Heart left ventricle (tissue), 16 donors: Measurements from ENCODE around the gene RAB11FIP5. TPM values are rescaled to one million over a fixed set of nuclear protein-coding genes. Genes with fewer than 3 reads are reported as not detected.

ENCODE experiments used
- ATAC-seq, 4 donors: fragments of 200-7000 bp; cut with Tn5 transposase; one replicate each; pipeline ENCODE4 v1.9.1; 2020 to 2022; ENCODE audit warnings: moderate library complexity in 4 of 4, mild to moderate bottlenecking in 3 of 4, moderate number of reproducible peaks in 1 of 4
- DNase-seq, 5 donors: peaks; one replicate each; pipeline ENCODE4 v3.0.0-alpha.2; 2020
- H3K27ac ChIP-seq, 12 donors: fragments of 200-600 bp; sonication (generic) in 4 of 12; one replicate each; pipeline versions ENCODE4 v1.5.0 to v1.8.0; 2016 to 2022; ENCODE audit warnings: mild to moderate bottlenecking in 2 of 12
- H3K27me3 ChIP-seq, 9 donors: fragments of 200-600 bp; sonication (generic) in 2 of 9; one replicate each; pipeline versions ENCODE4 v1.5.1 to v1.8.0; 2016 to 2022; ENCODE audit warnings: mild to moderate bottlenecking in 3 of 9
- H3K36me3 ChIP-seq, 9 donors: fragments of 200-600 bp; sonication (generic) in 2 of 9; one replicate each; pipeline versions ENCODE4 v1.5.0 to v1.8.0; 2018 to 2022; ENCODE audit warnings: mild to moderate bottlenecking in 2 of 9
- H3K4me1 ChIP-seq, 12 donors: fragments of 200-600 bp; sonication (generic) in 4 of 12; one replicate each; pipeline versions ENCODE4 v1.5.0 to v1.8.0; 2016 to 2022; ENCODE audit warnings: mild to moderate bottlenecking in 3 of 12
- H3K4me3 ChIP-seq, 12 donors: fragments of 200-600 bp; sonication (generic) in 4 of 12; one replicate each; pipeline versions ENCODE4 v1.5.0 to v1.8.0; 2017 to 2022; ENCODE audit warnings: mild to moderate bottlenecking in 9 of 12, moderate library complexity in 4 of 12
- H3K9me3 ChIP-seq, 12 donors: fragments of 200-600 bp; sonication (generic) in 4 of 12; one replicate each; pipeline versions ENCODE4 v1.5.0 to v1.8.0; 2016 to 2022; ENCODE audit warnings: mild to moderate bottlenecking in 1 of 12
- POLR2A ChIP-seq, 2 donors: fragments of 450-650 bp; IDR thresholded peaks; one replicate each; pipeline ENCODE4 v1.6.1; 2017; ENCODE audit warnings: antibody characterized with exemption in 2 of 2, mild to moderate bottlenecking in 2 of 2, moderate library complexity in 2 of 2
- WGBS, 4 donors: extraction: QIAGEN DNeasy Blood & Tissue Kit in 2 of 4; methylation state at CpG; one replicate each; pipeline versions ENCODE4 v1.1.5 to v1.1.7; 2013 to 2018; 5-methylcytosine and 5-hydroxymethylcytosine counted together
- intact Hi-C, 10 donors: fragments of 100-400 bp; cut with DNase I; formaldehyde crosslinking; loops; one replicate each; pipeline versions ENCODE4 v1.11.1 to v1.14.2; 2022
- polyA plus RNA-seq, 2 donors: library from polyadenylated mRNA; stranded (reverse); fragments of 200-250 nt; gene quantifications; one replicate each; pipeline ENCODE4 v1.2.3, GENCODE V29; 2013
- total RNA-seq, 9 donors: library from RNA; depleted of rRNA in 2 of 9; stranded (reverse); fragments of >200 nt in 2 of 9; fragmentation: NEBNext Ultra II Directional in 3 of 9; extraction: Animal tissue kit (Norgen Biotek cat#: 25700) in 3 of 9; gene quantifications; one replicate each; pipeline versions ENCODE4 v1.1.0 to v1.2.4, GENCODE V29; 2016 to 2023
- TF ChIP-seq, protein P1 (sequence below), 12 donors: fragments of 200-600 bp; sonication (generic) in 4 of 12; IDR thresholded peaks; one replicate each; pipeline versions ENCODE4 v1.5.0 to v1.8.0; 2018 to 2022; ENCODE audit warnings: antibody characterized with exemption in 12 of 12, mild to moderate bottlenecking in 5 of 12
- donor health status: ischemic (EF 13 %, LVEDD 7.1; RV severe dilation, severe dysfunction).
- donor health status: healthy with polysubstance abuse.
- donor health status: DM: no; HTN: yes; CAD: no.
- donor health status: DM: no; HTN: no; CAD: no.
- donor health status: ischemic (EF 25% LVEDD 6.9; RV normal size, moderate dysfunction).
- donor health status: ischemic (EF 25% LVEDD 5.7; RV mildly dilated, moderate dysfunction).
- donor health status: healthy.
- donor health status: DM: yes; HTN: yes; CAD: no.
- donor health status: ischemic (EF 35%, LVEDD 5.7; RV mildly dilated, moderate dysfunction).
- donor health status: nonischemic (EF 11% LVEDD 7.7; RV severe dilation, severe dysfunction).
- donor health status: DM: yes; HTN: yes; CAD: no.
- donor health status: PGD.
- donor health status: ischemic (EF 29% LVEDD 5.4; RV normal size, mild dysfunction).
- donor health status: nonischemic (EF 23%, LVEDD 6.1; RV moderate dilation, normal function).

RAB11FIP5 gene
- total and polyA plus RNA-seq, 11 donors, result 10.7 to 50.7 (median 24.8) TPM

DNA sequence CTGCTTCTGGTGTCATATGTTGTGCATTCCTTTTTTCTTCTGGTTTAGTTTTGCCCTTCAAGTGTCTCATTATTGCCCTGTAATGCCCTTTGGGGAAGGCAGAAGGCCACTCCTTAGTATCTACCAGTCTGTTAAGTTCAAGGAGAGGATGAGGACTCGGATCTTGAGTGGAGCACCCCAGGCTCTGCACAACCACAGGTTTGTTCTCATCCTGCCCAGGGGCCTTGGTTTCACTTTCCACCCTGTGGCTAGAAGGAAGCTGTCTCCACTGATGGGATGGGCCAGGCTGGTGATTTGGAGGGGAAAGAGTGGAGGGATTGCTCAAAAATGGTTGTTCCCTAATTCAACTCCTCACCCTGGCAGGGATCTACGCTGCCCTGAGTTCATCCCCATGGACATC, 30.2 kb upstream of the RAB11FIP5 start:
- H3K27me3 ChIP-seq, result peaks cover 0 to 2% (median 0%) of the 10 kb centered on the region in 9 donors
- H3K36me3 ChIP-seq, result no peaks in the 10 kb centered on the region
- no peak overlapping the region for H3K4me3 ChIP-seq
- ATAC-seq, result no peak
- WGBS, 4 donors, result 88 to 94% (median 92%) methylated on average over 2 of the region's 2 CpGs
- no peaks in the 10 kb centered on the region for H3K9me3 ChIP-seq
- TF ChIP-seq, protein P1, sequence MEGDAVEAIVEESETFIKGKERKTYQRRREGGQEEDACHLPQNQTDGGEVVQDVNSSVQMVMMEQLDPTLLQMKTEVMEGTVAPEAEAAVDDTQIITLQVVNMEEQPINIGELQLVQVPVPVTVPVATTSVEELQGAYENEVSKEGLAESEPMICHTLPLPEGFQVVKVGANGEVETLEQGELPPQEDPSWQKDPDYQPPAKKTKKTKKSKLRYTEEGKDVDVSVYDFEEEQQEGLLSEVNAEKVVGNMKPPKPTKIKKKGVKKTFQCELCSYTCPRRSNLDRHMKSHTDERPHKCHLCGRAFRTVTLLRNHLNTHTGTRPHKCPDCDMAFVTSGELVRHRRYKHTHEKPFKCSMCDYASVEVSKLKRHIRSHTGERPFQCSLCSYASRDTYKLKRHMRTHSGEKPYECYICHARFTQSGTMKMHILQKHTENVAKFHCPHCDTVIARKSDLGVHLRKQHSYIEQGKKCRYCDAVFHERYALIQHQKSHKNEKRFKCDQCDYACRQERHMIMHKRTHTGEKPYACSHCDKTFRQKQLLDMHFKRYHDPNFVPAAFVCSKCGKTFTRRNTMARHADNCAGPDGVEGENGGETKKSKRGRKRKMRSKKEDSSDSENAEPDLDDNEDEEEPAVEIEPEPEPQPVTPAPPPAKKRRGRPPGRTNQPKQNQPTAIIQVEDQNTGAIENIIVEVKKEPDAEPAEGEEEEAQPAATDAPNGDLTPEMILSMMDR (IDR thresholded peaks at IDR 0.05), result no peak
- no peak for TF ChIP-seq POLR2A (IDR thresholded peaks at IDR 0.05)
- no peak overlapping the region for H3K27ac ChIP-seq
- H3K4me1 ChIP-seq, result no peaks in the 10 kb centered on the region
- intact Hi-C loops, result no loop called here
- no peak for DNase-seq

DNA sequence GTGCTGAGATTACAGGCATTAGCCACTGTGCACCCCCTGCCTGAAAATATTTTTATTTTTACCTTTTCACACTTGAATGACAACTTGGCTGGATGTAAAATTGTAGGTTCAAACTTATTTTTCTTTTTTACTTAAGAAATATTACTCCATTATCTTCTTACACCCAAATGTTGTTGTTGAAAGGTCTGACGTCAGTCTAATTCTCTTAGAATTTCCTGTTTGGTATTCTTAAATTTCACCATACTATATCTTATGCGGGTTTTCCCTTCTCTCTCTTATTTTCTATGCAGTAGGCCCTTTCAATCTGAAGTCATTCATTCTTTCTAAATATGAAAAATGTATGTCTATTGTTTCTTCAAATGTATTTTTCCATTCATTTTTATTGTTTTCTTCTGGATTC, 29.1 kb upstream of the RAB11FIP5 start:
- H3K27ac ChIP-seq, result no peak overlapping the region
- no peak for TF ChIP-seq POLR2A (IDR thresholded peaks at IDR 0.05)
- TF ChIP-seq, protein P1 (IDR thresholded peaks at IDR 0.05), result no peak
- intact Hi-C loops, result no loop called here
- no peaks in the 10 kb centered on the region for H3K36me3 ChIP-seq
- DNase-seq (no peak), ATAC-seq (no peak)
- no peaks in the 10 kb centered on the region for H3K4me1 ChIP-seq
- peaks cover 0 to 2% (median 0%) of the 10 kb centered on the region in 9 donors for H3K27me3 ChIP-seq
- H3K4me3 ChIP-seq, result no peak overlapping the region
- 78 to 88% (median 83%) methylated on average over 2 of the region's 2 CpGs for WGBS, 4 donors
- H3K9me3 ChIP-seq, result no peaks in the 10 kb centered on the region

DNA sequence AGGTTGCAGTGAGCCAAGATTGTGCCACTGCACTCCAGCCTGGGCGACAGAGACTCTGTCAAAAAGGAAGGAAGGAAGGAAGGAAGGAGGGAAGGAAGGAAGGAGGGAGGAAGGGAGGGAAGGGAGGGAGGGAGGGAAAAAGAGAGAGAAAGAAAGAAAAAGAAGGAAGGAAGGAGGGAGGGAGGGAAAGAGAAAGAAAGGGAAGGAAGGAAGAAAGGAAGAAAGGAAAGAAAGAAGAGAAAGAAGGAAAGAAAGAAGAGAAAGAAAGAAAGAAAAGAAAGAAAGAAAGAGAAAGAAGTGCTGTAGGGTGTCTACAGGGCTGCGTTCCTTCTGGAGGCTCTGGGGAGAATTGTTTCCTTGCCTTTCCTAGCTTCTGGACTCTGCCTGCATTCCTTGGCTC, 22.5 kb upstream of the RAB11FIP5 start:
- no peak overlapping the region for H3K4me3 ChIP-seq
- H3K27ac ChIP-seq, result no peak overlapping the region
- H3K27me3 ChIP-seq, result no peaks in the 10 kb centered on the region
- ATAC-seq, result no peak
- no peaks in the 10 kb centered on the region for H3K9me3 ChIP-seq
- no peak for DNase-seq
- no peaks in the 10 kb centered on the region for H3K36me3 ChIP-seq
- 66 to 81% (median 73%) methylated on average over 2 of the region's 2 CpGs for WGBS, 4 donors
- TF ChIP-seq POLR2A (IDR thresholded peaks at IDR 0.05), result no peak
- TF ChIP-seq, protein P1 (IDR thresholded peaks at IDR 0.05), result no peak
- H3K4me1 ChIP-seq, result peaks cover 0 to 7% (median 0%) of the 10 kb centered on the region in 12 donors
- intact Hi-C loops, result no loop called here

GRCh38 chr2:73134471-73134870, 21.7 kb upstream of the RAB11FIP5 start:
- ATAC-seq (no peak), DNase-seq (no peak)
- WGBS, 4 donors, result 67 to 77% (median 73%) methylated on average over 4 of the region's 4 CpGs
- H3K27ac ChIP-seq, result no peak overlapping the region
- H3K36me3 ChIP-seq, result no peaks in the 10 kb centered on the region
- H3K4me1 ChIP-seq, result peaks cover 0 to 7% (median 0%) of the 10 kb centered on the region in 12 donors
- H3K4me3 ChIP-seq, result no peak overlapping the region
- no peaks in the 10 kb centered on the region for H3K27me3 ChIP-seq
- H3K9me3 ChIP-seq, result no peaks in the 10 kb centered on the region
- intact Hi-C loops, result no loop called here
- TF ChIP-seq, protein P1 (IDR thresholded peaks at IDR 0.05), result no peak
- TF ChIP-seq POLR2A (IDR thresholded peaks at IDR 0.05), result no peak
